Stimulated activated naive CD8-positive, alpha-beta T cell treated with anti-CD3 and anti-CD28 coated beads, Interleukin-15, amount 100 ng/mL, for 72 hours (primary cell): ENCODE measurements around the gene CCT8.
A peak's percentile ranks its signal among the peaks of the same experiment; 100 is the strongest.
"Not testable (repeated sequence)": the region's sequence is repeated elsewhere in the genome, so short reads cannot be mapped to it uniquely, and the experiment has no call there.

Source experiments
- ATAC-seq: fragments of 150-1000 bp; cut with Tn5 transposase; 2 replicates; pipeline ENCODE4 v1.10.0; 2021; ENCODE audit warnings: mild to moderate bottlenecking, moderate library complexity
- DNase-seq, 2 donors: peaks; one replicate each; pipeline ENCODE4 v3.0.0; 2021 to 2022
- H3K27ac Mint-ChIP-seq, 2 donors: one replicate each; pipeline ENCODE4 v1.8.0; 2022; ENCODE audit warnings: mild to moderate bottlenecking in 2 of 2, mixed read lengths in 2 of 2, moderate library complexity in 2 of 2
- H3K27me3 Mint-ChIP-seq: one replicate; pipeline ENCODE4 v1.8.0; 2022; ENCODE audit warnings: mixed read lengths
- H3K4me1 Mint-ChIP-seq: one replicate; pipeline ENCODE4 v1.8.0; 2022; ENCODE audit warnings: mild to moderate bottlenecking, mixed read lengths
- H3K4me3 Mint-ChIP-seq, 2 donors: one replicate each; pipeline ENCODE4 v1.8.0; 2022; ENCODE audit warnings: mild to moderate bottlenecking in 2 of 2, mixed read lengths in 2 of 2, moderate library complexity in 1 of 2
- H3K9me3 Mint-ChIP-seq, 2 donors: one replicate each; pipeline ENCODE4 v1.8.0; 2022; ENCODE audit warnings: mixed read lengths in 2 of 2

CCT8 gene

GRCh38 chr21:29083306-29083705 lies 9.9 kb upstream of the CCT8 start:
- peaks cover 35% of the 10 kb centered on the region for H3K4me1 Mint-ChIP-seq
- no peak for DNase-seq
- H3K4me3 Mint-ChIP-seq = no peak overlapping the region
- H3K27ac Mint-ChIP-seq = no peak overlapping the region
- no peaks in the 10 kb centered on the region for H3K9me3 Mint-ChIP-seq
- no peak for ATAC-seq
- no peaks in the 10 kb centered on the region for H3K27me3 Mint-ChIP-seq

DNA sequence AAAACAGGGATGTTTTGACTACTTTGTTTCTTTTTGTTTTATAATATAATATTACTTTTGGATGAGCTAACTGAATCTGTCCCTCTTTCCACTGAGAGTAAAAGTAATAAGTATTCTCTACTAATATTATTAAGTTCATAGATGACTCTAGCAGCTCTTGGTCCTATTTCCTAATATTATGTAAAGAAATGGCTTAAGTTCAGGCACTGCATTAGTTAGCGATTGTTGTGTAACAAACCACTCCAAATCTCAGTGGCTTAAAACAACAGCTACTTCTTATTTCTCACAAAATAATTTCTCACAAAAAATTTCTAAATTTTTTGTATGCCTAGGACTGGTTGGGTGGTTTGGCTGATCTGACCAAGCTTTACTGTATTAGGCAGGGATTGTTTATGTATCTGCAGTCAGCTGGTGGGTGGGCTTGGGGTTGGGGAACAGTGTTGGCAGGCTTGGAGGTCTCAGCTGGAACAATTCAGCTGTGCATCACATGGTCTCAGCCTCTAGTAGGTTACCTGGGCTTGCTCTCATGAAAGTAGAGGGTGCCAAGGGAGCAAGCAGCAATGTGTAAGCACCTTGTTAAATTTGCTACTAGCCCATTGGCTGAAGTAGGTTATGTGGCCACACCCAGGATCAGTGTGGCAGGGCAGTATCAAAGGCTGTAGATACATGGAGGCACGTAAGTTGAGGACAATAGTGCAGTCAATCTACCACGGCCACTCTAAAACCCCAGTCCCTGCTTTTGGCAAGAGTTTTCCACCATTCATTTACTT lies 8.8 kb upstream of the CCT8 start:
- DNase-seq (no peak), ATAC-seq (no peak)
- Mint-ChIP-seq H3K9me3 (no peaks in the 10 kb centered on the region), H3K27me3 (no peaks in the 10 kb centered on the region), H3K27ac (no peak overlapping the region), H3K4me3 (no peak overlapping the region), H3K4me1 (peaks cover 43% of the 10 kb centered on the region)

DNA sequence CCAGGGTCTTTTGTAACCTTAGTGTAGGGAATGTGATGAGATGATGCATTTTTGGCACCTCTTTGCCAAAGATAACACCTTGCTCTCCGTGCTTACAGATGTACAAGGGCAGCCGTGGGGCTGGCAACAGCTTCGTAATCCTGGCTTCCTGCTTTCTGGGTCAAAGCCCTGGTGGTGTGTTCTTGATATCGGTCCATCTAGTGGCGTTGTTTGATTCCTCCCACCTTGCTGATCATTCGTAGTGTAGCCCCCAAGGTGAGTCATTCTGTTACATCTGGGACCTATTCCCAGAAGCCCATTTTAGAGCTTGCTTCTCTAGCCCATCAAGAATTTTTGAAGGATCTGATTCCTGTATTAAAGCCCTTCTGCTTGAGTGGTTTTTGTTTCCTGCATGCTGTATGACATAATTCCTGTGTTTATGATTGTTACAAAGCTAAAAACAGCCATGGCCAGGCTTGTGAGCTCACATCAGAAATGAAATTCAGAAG lies 7.0 kb upstream of the CCT8 start:
- Mint-ChIP-seq H3K27ac (peak overlapping the region; percentile 93 to 97), H3K27me3 (no peaks in the 10 kb centered on the region), H3K4me1 (peaks cover 61% of the 10 kb centered on the region), H3K9me3 (no peaks in the 10 kb centered on the region), H3K4me3 (peak overlapping the region; percentile 85 to 89)
- ATAC-seq (no peak), DNase-seq (peak in 1 of 2 donors; percentile 24)

DNA sequence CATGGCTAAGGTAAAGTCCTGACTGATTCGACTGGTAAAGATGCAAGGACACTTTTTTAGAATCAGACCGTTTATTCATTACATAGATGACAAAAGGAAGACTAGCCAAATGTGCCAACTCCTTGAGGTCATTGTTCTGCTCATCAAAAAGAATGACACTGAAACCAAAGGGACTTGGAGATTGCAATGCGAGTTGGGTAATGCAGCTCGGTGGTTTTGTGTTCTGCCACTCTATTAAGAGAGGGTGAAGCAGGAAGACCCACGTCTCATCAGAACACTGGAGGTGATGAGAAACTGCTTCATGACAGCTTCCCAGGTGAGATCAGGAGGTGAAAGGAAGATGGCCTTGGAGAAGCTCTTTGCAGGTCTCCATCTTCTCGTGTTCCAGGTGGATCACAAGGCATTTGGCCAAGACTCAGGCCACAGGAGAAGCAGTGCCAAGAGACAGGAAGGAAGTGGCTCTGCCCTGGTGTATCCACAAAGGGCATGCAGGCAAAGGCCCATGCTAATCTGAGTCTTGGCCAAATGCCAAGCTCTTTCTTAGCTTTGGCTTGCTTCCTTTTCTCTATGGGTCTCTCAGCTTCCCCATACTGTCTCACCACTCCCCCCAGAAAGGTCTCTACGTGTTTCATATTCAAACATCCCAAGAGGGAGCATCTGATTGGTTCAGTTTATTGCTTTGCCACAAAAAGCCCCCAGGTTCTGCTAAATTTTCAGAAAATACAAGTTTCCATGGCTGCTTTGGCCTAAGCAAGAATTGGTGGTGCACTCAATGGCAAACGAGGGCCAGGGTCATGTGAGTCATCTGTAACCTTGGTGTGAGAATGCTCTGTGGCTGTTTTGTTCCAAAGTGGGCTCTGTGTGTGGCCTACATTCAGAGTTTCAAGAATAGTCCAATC lies 5.7 kb upstream of the CCT8 start:
- DNase-seq = peak; percentile 67 to 82
- H3K9me3 Mint-ChIP-seq = no peaks in the 10 kb centered on the region
- peak overlapping the region; percentile 85 to 89 for H3K4me3 Mint-ChIP-seq
- peaks cover 69% of the 10 kb centered on the region for H3K4me1 Mint-ChIP-seq
- peak; percentile 85 for ATAC-seq
- H3K27ac Mint-ChIP-seq = peak overlapping the region; percentile 93 to 97
- H3K27me3 Mint-ChIP-seq = no peaks in the 10 kb centered on the region

DNA sequence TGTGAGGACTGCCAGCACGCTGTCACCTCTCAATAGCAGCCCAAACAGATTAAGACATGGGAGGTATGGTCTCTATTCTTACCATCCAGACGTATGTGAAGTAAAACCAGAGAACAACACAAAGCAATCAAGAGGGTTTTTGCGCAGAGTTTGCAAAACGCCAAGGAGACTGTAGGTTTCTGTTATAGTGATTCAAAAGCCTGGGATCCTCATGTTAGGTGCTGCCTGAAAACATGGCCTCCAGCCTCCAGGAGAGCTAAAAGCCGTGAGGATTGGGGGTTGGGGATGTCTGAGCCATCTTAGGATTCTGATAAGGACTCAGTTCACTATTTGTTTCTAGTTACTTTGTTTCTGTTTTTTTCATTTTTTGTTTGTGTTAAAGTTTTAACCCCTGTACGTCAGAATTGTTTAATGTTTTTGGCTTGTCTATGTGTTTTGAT lies 4.2 kb upstream of the CCT8 start:
- Mint-ChIP-seq H3K9me3 (no peaks in the 10 kb centered on the region), H3K4me3 (peak overlapping the region; percentile 85 to 89), H3K4me1 (peaks cover 68% of the 10 kb centered on the region), H3K27ac (peak overlapping the region; percentile 95 to 97), H3K27me3 (no peaks in the 10 kb centered on the region)
- DNase-seq = peak in 1 of 2 donors; percentile 30
- ATAC-seq = no peak

GRCh38 chr21:29076731-29077640 lies 3.5 kb upstream of the CCT8 start:
- H3K9me3 Mint-ChIP-seq, H3K27me3 Mint-ChIP-seq, ATAC-seq: not testable (repeated sequence)
- Mint-ChIP-seq H3K27ac (peak overlapping the region; percentile 95 to 97), H3K4me3 (peak overlapping the region; percentile 85 to 89), H3K4me1 (peaks cover 75% of the 10 kb centered on the region)
- DNase-seq = peak; percentile 78 to 88

DNA sequence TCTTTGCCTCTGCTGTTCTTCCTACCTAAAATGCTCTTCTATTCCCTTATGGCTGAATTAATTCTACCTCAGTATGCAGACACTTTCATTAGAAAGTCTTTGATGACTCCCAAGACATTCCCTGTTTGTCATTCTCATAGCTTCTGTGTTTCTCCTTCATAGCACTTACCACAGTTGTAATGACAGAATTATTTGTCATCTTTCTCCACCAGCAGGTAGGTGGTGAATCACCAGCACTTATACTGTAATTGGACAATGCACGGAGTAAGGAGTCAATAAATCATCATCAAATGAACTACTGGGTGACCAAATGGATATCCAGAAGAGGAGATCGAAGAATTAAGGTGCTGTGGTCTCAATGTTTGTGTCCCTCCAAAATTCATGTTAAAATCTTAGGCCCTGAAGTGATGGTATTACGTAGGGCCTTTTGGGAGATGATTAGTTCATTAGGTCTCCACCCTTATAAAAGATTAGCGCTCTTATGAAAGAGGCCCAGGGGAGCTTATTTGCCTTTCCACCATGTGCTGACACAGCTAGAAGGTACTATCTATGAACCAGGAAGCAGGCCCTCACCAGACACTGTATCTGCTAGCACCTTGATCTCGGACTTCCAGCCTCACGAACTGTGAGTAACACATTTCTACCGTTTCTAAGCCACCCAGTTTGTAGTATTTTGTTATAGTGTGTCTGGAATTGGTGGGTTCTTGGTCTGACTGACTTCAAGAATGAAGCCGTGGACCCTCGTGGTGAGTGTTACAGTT lies 2.4 kb upstream of the CCT8 start:
- Mint-ChIP-seq H3K27me3 (no peaks in the 10 kb centered on the region), H3K4me3 (peak overlapping the region; percentile 85 to 89), H3K4me1 (peaks cover 80% of the 10 kb centered on the region), H3K27ac (peak overlapping the region; percentile 88 to 97), H3K9me3 (no peaks in the 10 kb centered on the region)
- no peak for ATAC-seq
- DNase-seq = no peak

GRCh38 chr21:29074783-29075182 lies 1.3 kb upstream of the CCT8 start:
- H3K27ac Mint-ChIP-seq = no peak overlapping the region
- no peaks in the 10 kb centered on the region for H3K27me3 Mint-ChIP-seq
- peak overlapping the region in 1 of 2 donors; percentile 64 for H3K4me3 Mint-ChIP-seq
- H3K4me1 Mint-ChIP-seq = peaks cover 69% of the 10 kb centered on the region
- DNase-seq = no peak
- no peaks in the 10 kb centered on the region for H3K9me3 Mint-ChIP-seq
- ATAC-seq = no peak

- Mint-ChIP-seq H3K27me3 (no peaks in the 10 kb centered on the region), H3K27ac (peak overlapping the region; percentile 99 to 100), H3K4me3 (peak overlapping the region; percentile 99 to 100), H3K9me3 (no peaks in the 10 kb centered on the region), H3K4me1 (peaks cover 61% of the 10 kb centered on the region)
- DNase-seq (no peak), ATAC-seq (peak; percentile 27)
These were observed 544 bp upstream of the CCT8 start for GRCh38 chr21:29074007-29074376.

GRCh38 chr21:29072873-29073221 lies 601 bp downstream of the CCT8 start:
- ATAC-seq (no peak), DNase-seq (no peak)
- Mint-ChIP-seq H3K4me3 (peak overlapping the region; percentile 99 to 100), H3K27ac (peak overlapping the region; percentile 99 to 100), H3K9me3 (no peaks in the 10 kb centered on the region), H3K27me3 (no peaks in the 10 kb centered on the region), H3K4me1 (peaks cover 52% of the 10 kb centered on the region)

DNA sequence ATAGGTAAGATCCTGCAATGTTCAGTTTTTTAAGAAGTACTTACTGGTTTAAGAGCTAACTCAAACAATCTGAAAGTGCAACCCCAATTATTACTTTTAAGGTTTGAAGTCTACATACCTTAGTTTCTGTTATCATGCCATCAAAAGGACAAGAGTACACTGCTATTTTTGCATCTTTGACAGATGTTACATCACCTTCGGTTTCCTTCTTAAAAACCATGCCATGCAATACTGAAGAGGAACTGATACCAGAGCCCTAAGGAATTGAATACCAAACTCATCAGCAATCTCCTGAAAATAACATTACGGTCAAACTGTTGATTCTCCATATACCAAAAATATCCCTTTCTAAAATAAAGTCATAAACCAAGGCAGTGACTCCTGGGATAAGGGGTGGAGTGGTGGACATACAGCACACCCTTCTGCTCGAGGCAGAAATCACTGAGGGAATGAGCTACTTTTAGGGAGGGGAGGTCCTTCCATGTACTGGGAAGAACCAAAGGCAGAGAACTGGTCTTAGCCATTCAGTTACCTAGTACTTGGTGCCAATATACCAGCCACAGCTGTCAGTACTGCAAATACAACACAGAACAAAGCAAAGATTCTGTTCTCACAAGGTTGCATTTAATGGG lies 8.5 kb downstream of the CCT8 start:
- Mint-ChIP-seq H3K4me1 (peaks cover 7% of the 10 kb centered on the region), H3K4me3 (no peak overlapping the region), H3K27me3 (no peaks in the 10 kb centered on the region), H3K27ac (peak overlapping the region; percentile 14 to 57), H3K9me3 (no peaks in the 10 kb centered on the region)
- DNase-seq = no peak
- no peak for ATAC-seq

GRCh38 chr21:29056538-29057050 lies 16.9 kb downstream of the CCT8 start:
- Mint-ChIP-seq H3K4me1 (peaks cover 6% of the 10 kb centered on the region), H3K27me3 (no peaks in the 10 kb centered on the region), H3K9me3 (no peaks in the 10 kb centered on the region), H3K27ac (peak overlapping the region; percentile 40 to 54), H3K4me3 (no peak overlapping the region)
- no peak for DNase-seq
- ATAC-seq = no peak

DNA sequence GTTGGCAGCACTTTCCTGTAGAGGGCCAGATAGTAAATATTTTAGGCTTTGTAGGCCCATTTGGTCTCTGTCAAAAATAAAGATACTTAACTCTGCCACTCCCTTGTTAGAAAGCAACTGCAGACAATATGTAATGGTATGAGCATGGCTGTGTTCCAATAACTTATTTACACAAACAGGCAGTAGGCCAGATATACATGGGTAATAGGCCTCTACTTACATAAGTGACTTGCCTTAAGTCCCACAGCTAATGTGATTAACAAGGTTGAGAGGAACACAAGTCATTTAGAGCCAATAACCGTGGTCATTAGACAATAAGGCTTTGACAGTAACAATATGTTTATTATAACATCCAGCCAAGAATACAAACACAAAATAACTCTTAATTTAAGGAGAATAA lies 17.4 kb downstream of the CCT8 start:
- Mint-ChIP-seq H3K9me3 (no peaks in the 10 kb centered on the region), H3K4me3 (no peak overlapping the region), H3K27me3 (no peaks in the 10 kb centered on the region), H3K4me1 (peaks cover under 1% of the 10 kb centered on the region), H3K27ac (peak overlapping the region; percentile 40 to 54)
- ATAC-seq = no peak
- DNase-seq = no peak

GRCh38 chr21:29055080-29055479 lies 18.4 kb downstream of the CCT8 start:
- H3K4me1 Mint-ChIP-seq = no peaks in the 10 kb centered on the region
- no peaks in the 10 kb centered on the region for H3K9me3 Mint-ChIP-seq
- H3K27me3 Mint-ChIP-seq = no peaks in the 10 kb centered on the region
- no peak overlapping the region for H3K4me3 Mint-ChIP-seq
- peak overlapping the region; percentile 20 to 31 for H3K27ac Mint-ChIP-seq
- ATAC-seq (no peak), DNase-seq (no peak)
